GM18520 (cell line): Measurements from ENCODE around the gene CCKAR.
"Not testable (repeated sequence)": the region's sequence is repeated elsewhere in the genome, so short reads cannot be mapped to it uniquely, and the experiment has no call there.

Source experiments
- ATAC-seq: cut with Tn5 transposase; IDR thresholded peaks from one replicate; pipeline ENCODE4 v1.9.1; 2021; ENCODE audit not compliant: unreplicated experiment

CCKAR gene

GRCh38 chr4:26490111-26490959 lies at the start of gene CCKAR:
Gene CCKAR (minus strand): TSS chr4:26490484. CDS start chr4:26490267, 217 bp downstream.
- no peak for ATAC-seq

DNA sequence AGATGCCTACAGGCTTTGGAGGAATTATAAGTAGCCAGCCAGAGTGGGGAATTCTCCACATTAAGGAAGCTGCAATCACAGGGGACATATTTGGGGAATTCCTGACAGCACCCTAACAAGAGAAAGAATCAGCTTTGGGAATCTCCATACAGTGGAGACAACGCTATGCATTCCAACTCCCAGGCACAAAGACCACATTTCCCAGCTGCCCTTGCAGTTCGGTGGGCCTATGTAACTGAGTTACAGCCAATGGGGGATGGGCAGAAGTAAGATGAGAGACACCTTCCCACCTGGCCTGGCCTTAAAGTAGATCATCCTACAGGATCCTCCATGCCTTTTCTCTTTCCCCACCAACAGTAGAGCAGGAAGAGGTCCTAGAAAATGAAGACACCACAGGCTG lies 43.4 kb upstream of the CCKAR start:
- ATAC-seq, result no peak

GRCh38 chr4:26531491-26532116 lies 41.3 kb upstream of the CCKAR start:
- ATAC-seq, result no peak

DNA sequence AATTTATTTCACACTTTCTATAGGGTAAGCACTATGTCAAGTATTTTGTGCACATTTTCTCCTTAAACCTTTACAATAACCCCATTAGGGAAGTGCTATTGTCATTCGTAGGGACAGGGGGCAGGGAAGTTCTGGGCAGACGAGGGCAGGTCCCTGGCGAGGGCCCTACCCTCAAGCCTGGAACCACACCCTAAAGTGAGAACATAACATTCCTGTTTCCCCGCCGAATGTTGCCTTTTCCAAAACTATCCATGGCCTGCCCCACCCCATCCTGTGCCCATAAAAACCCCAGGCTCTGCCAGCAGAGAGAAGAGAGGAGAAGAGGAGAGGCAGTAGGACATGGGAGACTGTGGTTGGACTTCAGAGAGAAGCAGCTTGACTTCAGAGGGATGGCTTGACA lies 39.8 kb upstream of the CCKAR start:
- no peak for ATAC-seq

- no peak for ATAC-seq
Observed at GRCh38 chr4:26529479-26529878, 39.2 kb upstream of the CCKAR start.

- no peak for ATAC-seq
Observed at GRCh38 chr4:26525771-26526150, 35.5 kb upstream of the CCKAR start.

GRCh38 chr4:26525136-26525770 lies 35.0 kb upstream of the CCKAR start:
- ATAC-seq, result no peak

DNA sequence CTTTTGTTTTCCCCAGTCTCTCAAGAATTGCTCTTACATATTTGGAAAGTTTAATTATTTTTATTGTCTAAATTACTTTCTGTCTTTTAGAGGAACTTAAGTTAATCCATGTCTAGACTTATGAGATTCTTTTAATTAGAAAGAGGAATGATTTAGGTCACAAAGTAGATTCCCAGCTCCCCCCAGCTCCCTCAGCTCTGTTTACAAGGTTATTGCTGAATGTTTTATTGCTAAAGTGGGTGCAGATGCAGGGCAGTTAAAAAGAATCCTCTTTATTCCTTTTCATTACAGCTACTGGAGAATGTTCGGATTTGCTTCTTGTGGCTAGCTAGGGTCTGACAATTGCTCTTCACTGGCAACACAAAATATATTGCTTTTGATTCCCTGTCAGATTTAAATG lies 33.7 kb upstream of the CCKAR start:
- no peak for ATAC-seq

DNA sequence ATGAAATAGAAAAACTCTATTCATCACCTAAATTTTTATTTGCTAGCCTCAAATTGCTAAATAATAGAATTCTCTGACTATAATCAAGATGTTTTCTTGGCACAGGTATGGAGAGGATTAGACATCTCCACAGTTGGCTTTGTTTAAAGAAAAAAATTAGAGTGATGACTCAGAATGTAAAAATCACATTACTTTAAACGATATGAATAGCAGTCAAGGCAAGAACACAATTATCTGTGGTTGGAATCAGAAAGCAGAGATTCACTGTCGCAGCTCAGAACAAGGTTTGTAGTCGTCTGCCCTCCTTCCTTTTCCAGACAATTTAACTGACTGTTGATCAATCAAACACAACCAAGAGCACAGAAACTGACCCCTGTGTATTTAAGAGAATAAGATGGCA lies 32.2 kb upstream of the CCKAR start:
- ATAC-seq, result no peak

GRCh38 chr4:26520728-26521450 lies 30.6 kb upstream of the CCKAR start:
- ATAC-seq, result no peak

- ATAC-seq, result no peak
Observed at GRCh38 chr4:26515936-26516335, 25.7 kb upstream of the CCKAR start.

- ATAC-seq, result no peak
Observed at GRCh38 chr4:26510334-26510964, 20.2 kb upstream of the CCKAR start.

- ATAC-seq, result no peak
Observed at GRCh38 chr4:26509681-26510333, 19.5 kb upstream of the CCKAR start.

GRCh38 chr4:26507286-26507685 lies 17.0 kb upstream of the CCKAR start:
- no peak for ATAC-seq

- ATAC-seq, result no peak
Observed at GRCh38 chr4:26503844-26504243, 13.6 kb upstream of the CCKAR start.

- ATAC-seq, result no peak
Observed at GRCh38 chr4:26503427-26503826, 13.1 kb upstream of the CCKAR start.

GRCh38 chr4:26500565-26500999 lies 10.3 kb upstream of the CCKAR start:
- ATAC-seq, result not testable (repeated sequence)

- ATAC-seq, result no peak
Observed at GRCh38 chr4:26496207-26496783, 6.0 kb upstream of the CCKAR start.

DNA sequence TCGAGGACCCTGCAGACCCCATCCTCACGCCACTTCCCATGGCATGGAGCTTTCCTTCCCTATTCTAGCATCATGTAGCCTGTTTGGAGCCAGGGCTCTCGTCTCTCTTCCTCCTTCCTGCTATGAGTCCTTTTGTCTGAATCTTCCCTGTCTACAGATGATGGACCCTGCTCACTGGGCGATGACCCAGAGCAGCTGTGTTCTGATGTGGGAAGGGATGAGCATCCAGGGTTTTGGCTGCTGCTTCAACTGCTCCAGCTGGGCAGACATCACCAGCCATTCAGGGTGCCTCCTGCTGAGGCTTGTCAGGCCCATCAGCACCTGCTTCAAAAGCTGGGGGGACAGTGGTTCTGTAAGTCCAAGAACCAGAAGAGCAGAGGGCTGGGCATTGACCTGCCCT lies 3.2 kb upstream of the CCKAR start:
- no peak for ATAC-seq
